Measurements from ENCODE around the gene RANBP17.
A peak's percentile ranks its signal among the peaks of the same experiment; 100 is the strongest.

RANBP17 gene

GRCh38 chr5:171192111-171192510, 330.3 kb downstream of the RANBP17 start:
- no peak overlapping the region for H3K4me3 ChIP-seq (ENCODE audit: low read depth, low read length)
- DNase-seq (ENCODE audit: low read depth), result no peak
- TF ChIP-seq, protein P1, sequence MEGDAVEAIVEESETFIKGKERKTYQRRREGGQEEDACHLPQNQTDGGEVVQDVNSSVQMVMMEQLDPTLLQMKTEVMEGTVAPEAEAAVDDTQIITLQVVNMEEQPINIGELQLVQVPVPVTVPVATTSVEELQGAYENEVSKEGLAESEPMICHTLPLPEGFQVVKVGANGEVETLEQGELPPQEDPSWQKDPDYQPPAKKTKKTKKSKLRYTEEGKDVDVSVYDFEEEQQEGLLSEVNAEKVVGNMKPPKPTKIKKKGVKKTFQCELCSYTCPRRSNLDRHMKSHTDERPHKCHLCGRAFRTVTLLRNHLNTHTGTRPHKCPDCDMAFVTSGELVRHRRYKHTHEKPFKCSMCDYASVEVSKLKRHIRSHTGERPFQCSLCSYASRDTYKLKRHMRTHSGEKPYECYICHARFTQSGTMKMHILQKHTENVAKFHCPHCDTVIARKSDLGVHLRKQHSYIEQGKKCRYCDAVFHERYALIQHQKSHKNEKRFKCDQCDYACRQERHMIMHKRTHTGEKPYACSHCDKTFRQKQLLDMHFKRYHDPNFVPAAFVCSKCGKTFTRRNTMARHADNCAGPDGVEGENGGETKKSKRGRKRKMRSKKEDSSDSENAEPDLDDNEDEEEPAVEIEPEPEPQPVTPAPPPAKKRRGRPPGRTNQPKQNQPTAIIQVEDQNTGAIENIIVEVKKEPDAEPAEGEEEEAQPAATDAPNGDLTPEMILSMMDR (IDR thresholded peaks at IDR 0.05; ENCODE audit: insufficient read depth, low read depth, low read length, missing control alignments), result no peak

GRCh38 chr5:171201310-171201709, 339.5 kb downstream of the RANBP17 start:
- TF ChIP-seq, protein P1 (IDR thresholded peaks at IDR 0.05; ENCODE audit: insufficient read depth, low read depth, low read length, missing control alignments), result no peak
- no peak overlapping the region for H3K4me3 ChIP-seq (ENCODE audit: low read depth, low read length)
- DNase-seq (ENCODE audit: low read depth), result no peak

DNA sequence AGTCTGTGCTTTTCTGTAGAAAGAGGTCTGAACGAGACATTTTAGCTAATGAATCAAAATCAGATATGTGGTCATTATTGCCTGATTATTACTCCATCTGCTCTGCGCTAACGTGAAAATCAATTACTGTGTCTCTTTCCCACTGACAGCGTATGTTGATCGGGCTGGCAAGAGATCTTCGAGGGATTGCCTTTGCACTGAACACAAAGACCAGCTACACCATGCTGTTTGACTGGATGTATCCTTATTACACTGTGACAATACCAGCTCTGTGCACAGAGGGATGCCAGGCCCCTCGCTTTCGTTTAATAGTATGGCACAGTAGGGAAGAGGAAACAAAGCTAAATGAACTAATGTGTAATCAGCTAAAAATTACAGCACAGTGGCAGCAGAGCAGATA, 343.6 kb downstream of the RANBP17 start:
- no peak for DNase-seq (ENCODE audit: low read depth)
- TF ChIP-seq, protein P1 (IDR thresholded peaks at IDR 0.05; ENCODE audit: insufficient read depth, low read depth, low read length, missing control alignments), result no peak
- H3K4me3 ChIP-seq (ENCODE audit: low read depth, low read length), result no peak overlapping the region

DNA sequence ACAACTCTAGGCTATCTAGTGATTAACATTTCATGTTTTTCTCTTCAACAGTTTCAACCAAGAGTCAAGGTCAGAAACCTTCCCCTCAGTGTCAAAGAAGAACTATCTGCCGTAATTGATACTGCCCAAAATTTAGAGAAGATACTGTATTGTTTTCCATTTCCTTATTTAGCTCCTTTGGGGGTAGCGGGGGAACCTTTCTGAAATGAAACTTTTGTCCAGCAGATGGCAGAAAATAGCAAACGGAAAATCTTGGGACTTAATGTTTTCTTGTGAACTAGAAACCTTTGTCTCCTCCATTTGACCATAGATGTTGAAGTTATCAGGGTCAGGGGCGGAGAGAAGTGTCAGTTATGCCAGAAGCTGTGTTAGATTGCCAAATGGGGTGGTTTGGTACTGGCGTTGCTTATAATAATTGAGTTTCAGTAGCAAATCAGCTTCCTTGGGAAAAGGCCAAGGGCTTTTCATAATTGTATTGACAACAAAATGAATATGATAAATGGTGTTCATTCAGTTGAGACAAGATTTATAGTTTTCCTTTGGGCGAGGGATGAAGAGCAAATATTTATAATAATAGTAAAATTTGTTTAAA, 345.5 kb downstream of the RANBP17 start:
- peak; percentile 28 for DNase-seq (ENCODE audit: low read depth)
- H3K4me3 ChIP-seq (ENCODE audit: low read depth, low read length), result no peak overlapping the region
- TF ChIP-seq, protein P1 (IDR thresholded peaks at IDR 0.05; ENCODE audit: insufficient read depth, low read depth, low read length, missing control alignments), result peak; percentile 28

- H3K4me3 ChIP-seq (ENCODE audit: low read depth, low read length), result no peak overlapping the region
- TF ChIP-seq, protein P1 (IDR thresholded peaks at IDR 0.05; ENCODE audit: insufficient read depth, low read depth, low read length, missing control alignments), result no peak
- no peak for DNase-seq (ENCODE audit: low read depth)
Measured at GRCh38 chr5:171221916-171222315, 360.1 kb downstream of the RANBP17 start.

DNA sequence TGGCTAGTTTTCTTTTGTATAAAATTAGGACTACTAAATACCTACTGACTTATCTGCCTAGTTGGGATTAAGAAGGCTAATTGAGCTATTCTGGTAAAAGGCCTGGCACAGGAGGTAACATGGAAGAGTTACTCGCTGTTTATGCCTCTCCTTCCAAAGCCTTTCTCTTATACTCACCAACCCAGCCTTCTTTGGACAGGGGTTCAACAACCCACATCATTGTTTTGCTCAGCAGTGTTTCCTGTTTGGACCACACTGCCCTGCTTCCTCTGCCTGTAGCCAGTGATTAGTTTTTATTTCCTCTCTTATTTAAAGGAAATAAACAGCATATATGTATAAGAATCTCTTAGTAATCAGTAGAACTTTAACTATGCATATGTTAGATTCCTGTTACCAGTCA, 362.1 kb downstream of the RANBP17 start:
- TF ChIP-seq, protein P1 (IDR thresholded peaks at IDR 0.05; ENCODE audit: insufficient read depth, low read depth, low read length, missing control alignments), result no peak
- H3K4me3 ChIP-seq (ENCODE audit: low read depth, low read length), result no peak overlapping the region
- DNase-seq (ENCODE audit: low read depth), result no peak

- H3K4me3 ChIP-seq (ENCODE audit: low read depth, low read length), result no peak overlapping the region
- DNase-seq (ENCODE audit: low read depth), result no peak
- TF ChIP-seq, protein P1 (IDR thresholded peaks at IDR 0.05; ENCODE audit: insufficient read depth, low read depth, low read length, missing control alignments), result no peak
Measured at GRCh38 chr5:171226096-171226754, 364.4 kb downstream of the RANBP17 start.

Data from GM12865 (cell line).